HepG2 (cell line): ENCODE measurements around the gene AASS.

Experiments
- HOXA7 ChIP-seq: sonication (generic); formaldehyde crosslinking; IDR thresholded peaks from 2 replicates; pipeline ENCODE4 v1.8.1; 2022; ENCODE audit warnings: mild to moderate bottlenecking, missing genetic modification reagents, moderate library complexity
- SOX6 ChIP-seq, 2 experiments: fragments of 450-650 bp in 1 of 2; sonication (generic) in 1 of 2; formaldehyde crosslinking in 1 of 2; IDR thresholded peaks; 2 replicates each; pipeline versions ENCODE4 v1.4.0 to v1.6.1; 2017 to 2020; ENCODE audit warnings: antibody characterized with exemption in 1 of 2, mild to moderate bottlenecking in 1 of 2, missing genetic modification reagents in 1 of 2
- ZFYVE20 ChIP-seq: sonication (generic); formaldehyde crosslinking; IDR thresholded peaks from 2 replicates; pipeline ENCODE4 v1.8.0; 2023; ENCODE audit warnings: low read depth, mild to moderate bottlenecking, moderate library complexity, missing genetic modification reagents, borderline replicate concordance

DNA sequence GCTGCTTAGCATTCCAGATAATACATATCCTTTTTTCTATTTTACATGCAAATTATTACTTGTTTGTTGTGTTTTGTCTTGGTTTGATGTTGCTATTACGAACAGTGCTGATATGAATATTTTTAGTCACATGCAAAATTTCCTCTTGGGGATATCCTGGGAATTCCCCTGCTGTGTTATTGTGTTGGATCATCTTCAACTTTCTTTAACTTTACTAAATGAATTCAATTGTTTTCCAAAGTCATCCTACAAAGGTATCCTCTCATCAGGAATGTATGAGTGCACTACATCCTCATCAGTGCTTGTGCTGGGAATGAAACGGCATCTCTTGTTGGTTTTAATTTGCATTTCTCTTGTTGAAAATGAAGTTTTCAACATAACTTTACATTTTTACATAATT is 87.1 kb downstream of the AASS start:
- TF ChIP-seq HOXA7 (CRISPR knock-in tag) = no peak
- no peak for TF ChIP-seq SOX6 (IDR thresholded peaks at IDR 0.05)
- no peak for TF ChIP-seq SOX6 (CRISPR knock-in tag; IDR thresholded peaks at IDR 0.05)
- TF ChIP-seq ZFYVE20 (CRISPR knock-in tag) = no peak
